Endothelial cell (in vitro differentiated cells): ENCODE measurements around the gene PTPRS. TPM values are rescaled to one million over a fixed set of nuclear protein-coding genes. Genes with fewer than 3 reads are reported as not detected.

Experiments
- DNase-seq: peaks from one replicate; pipeline ENCODE4 v3.0.0; 2021; ENCODE audit warnings: low spot score
- H3K27ac Mint-ChIP-seq: one replicate; pipeline ENCODE4 v1.8.0; 2021; ENCODE audit warnings: mixed read lengths, inconsistent platforms; ENCODE audit not compliant: unreplicated experiment
- H3K27me3 Mint-ChIP-seq: one replicate; pipeline ENCODE4 v1.8.0; 2021; ENCODE audit warnings: mild to moderate bottlenecking, moderate library complexity, mixed read lengths, inconsistent platforms; ENCODE audit not compliant: unreplicated experiment
- H3K36me3 Mint-ChIP-seq: one replicate; pipeline ENCODE4 v1.8.0; 2021; ENCODE audit warnings: mild to moderate bottlenecking, low read depth, mixed read lengths, inconsistent platforms; ENCODE audit not compliant: unreplicated experiment
- H3K4me1 Mint-ChIP-seq: one replicate; pipeline ENCODE4 v1.8.0; 2021; ENCODE audit warnings: mild to moderate bottlenecking, mixed read lengths, inconsistent platforms; ENCODE audit not compliant: unreplicated experiment
- H3K4me3 Mint-ChIP-seq: one replicate; pipeline ENCODE4 v1.8.0; 2021; ENCODE audit warnings: mild to moderate bottlenecking, mixed read lengths, inconsistent platforms; ENCODE audit not compliant: unreplicated experiment
- H3K9me3 Mint-ChIP-seq: one replicate; pipeline ENCODE4 v1.8.0; 2021; ENCODE audit warnings: mixed read lengths, inconsistent platforms; ENCODE audit not compliant: unreplicated experiment
- total RNA-seq: library from RNA; stranded (reverse); fragmentation: NEBNext Ultra II Directional; extraction: Animal tissue kit (Norgen Biotek cat#: 25700); gene quantifications from one replicate; pipeline ENCODE4 v1.2.1, GENCODE V29; 2021; ENCODE audit not compliant: unreplicated experiment
- TF ChIP-seq, protein P1 (sequence below): fragments of 200-600 bp; sonication (generic); IDR thresholded peaks from one replicate; pipeline ENCODE4 v1.5.0; 2021; ENCODE audit warnings: antibody characterized with exemption; ENCODE audit not compliant: unreplicated experiment

Gene PTPRS
- total RNA-seq, 1 donor from 2014 or later: 93.7 TPM

DNA sequence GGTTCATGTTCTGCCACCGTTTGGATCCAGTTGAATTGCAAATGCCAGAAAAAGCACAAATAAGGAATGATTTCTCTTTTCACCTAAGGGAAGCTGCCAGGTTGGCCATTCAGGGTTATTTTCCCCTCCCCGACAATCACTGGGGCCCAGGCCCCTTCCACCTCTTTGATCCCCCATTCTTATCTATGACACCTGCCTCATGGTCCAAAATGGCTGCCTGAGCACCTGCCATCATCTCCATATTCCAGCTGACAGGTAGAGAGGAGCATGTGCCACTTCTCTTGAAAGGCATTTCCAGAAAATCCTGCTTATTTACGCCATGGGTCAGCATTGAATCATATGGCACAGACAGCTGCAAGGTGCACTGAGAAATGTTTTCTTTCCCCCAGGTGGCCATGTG lies 15.7 kb downstream of the PTPRS start:
- peaks cover 8% of the 10 kb centered on the region for H3K36me3 Mint-ChIP-seq
- no peaks in the 10 kb centered on the region for H3K9me3 Mint-ChIP-seq
- TF ChIP-seq, protein P1, sequence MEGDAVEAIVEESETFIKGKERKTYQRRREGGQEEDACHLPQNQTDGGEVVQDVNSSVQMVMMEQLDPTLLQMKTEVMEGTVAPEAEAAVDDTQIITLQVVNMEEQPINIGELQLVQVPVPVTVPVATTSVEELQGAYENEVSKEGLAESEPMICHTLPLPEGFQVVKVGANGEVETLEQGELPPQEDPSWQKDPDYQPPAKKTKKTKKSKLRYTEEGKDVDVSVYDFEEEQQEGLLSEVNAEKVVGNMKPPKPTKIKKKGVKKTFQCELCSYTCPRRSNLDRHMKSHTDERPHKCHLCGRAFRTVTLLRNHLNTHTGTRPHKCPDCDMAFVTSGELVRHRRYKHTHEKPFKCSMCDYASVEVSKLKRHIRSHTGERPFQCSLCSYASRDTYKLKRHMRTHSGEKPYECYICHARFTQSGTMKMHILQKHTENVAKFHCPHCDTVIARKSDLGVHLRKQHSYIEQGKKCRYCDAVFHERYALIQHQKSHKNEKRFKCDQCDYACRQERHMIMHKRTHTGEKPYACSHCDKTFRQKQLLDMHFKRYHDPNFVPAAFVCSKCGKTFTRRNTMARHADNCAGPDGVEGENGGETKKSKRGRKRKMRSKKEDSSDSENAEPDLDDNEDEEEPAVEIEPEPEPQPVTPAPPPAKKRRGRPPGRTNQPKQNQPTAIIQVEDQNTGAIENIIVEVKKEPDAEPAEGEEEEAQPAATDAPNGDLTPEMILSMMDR: no peak
- peaks cover 3% of the 10 kb centered on the region for H3K27me3 Mint-ChIP-seq
- peaks cover 4% of the 10 kb centered on the region for H3K4me1 Mint-ChIP-seq
- H3K27ac Mint-ChIP-seq: no peak overlapping the region
- DNase-seq: no peak
- no peak overlapping the region for H3K4me3 Mint-ChIP-seq

DNA sequence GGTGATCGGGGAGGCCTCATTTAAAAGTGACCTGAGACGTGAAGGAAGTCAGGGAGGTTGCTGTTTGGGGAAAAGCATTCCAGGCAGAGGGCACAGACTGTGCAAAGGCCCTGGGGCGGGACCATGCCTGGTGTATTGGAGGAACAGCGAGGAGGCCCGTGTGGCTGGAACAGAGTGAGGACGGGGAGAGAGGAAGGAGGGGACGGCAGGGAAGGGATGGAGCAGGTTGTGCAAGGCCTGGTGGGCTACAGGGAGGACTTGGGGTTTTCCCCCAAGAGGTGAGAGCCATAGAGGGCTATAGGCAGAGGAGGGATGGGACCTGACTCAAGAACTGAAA lies 17.2 kb downstream of the PTPRS start:
- Mint-ChIP-seq H3K4me1 (peaks cover 4% of the 10 kb centered on the region), H3K36me3 (peaks cover 8% of the 10 kb centered on the region), H3K27ac (no peak overlapping the region), H3K27me3 (peaks cover 8% of the 10 kb centered on the region), H3K9me3 (no peaks in the 10 kb centered on the region), H3K4me3 (peak overlapping the region; percentile 62)
- no peak for DNase-seq
- TF ChIP-seq, protein P1: no peak

DNA sequence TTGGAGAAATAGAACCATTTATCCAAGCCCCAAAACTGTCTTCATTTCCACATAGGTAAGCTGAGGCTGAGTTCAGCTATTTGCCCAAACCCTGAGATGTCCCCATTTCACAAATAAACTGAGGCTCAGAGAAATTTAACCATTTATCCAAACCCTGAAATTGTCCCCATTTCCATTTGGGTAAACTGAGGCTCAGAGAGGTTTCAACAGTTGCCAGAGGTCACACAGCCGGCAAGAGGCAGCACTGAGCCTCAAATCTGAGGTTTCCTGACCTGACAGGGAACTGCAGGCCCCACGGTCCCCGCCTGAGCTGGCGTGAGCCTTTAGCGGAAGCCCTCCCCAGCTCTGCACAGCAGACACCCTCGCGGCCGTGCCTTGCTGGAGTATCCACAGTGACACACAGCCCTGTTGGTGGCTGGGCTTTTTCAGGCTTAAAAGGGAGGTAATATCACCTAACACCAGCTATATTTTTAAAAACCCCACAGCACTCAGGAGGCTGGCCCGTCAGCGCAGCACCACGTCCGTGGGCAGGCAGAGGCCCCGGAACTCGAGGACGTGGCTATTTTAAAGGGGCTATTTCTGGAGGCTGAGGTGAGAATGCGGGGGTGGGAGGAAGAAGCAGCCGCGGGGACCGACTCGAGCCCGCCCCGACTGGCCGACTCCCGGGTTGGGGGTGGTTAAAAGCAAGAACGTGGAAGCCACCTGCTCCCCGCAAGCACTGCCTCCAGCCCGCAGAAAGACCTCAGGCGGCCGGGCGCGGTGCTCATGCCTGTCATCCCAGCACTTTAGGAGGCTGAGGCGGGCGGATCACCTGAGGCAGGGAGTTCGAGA lies 18.5 kb downstream of the PTPRS start:
- Mint-ChIP-seq H3K27ac (no peak overlapping the region), H3K4me1 (peaks cover 4% of the 10 kb centered on the region)
- DNase-seq: no peak

DNA sequence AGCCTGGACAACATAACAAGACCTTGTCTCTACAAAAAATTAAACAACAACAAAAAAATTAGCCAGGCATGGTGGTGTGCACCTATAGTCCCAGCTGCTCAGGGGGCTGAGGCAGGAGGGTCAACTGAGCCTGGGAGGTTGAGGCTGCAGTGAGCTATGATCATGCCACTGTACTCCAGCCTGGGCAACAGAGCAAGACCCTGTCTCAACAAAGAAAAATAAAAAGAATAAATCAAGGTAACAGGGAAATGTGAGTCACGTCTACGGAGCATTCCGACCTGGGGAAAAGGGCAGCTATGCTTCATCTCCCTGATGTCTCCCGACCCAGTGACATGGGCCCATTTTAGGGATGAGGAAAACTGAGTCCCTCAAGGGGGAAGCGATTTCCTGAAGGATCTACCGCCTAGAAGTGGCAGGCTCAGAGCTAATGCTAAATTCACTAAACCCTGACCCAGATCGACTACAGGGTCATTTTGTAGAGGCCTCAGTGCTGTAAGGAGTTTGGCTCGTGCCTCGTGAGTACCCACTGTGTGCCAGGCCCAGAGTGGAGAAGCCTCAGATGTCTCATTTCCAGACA lies 19.5 kb downstream of the PTPRS start:
- H3K4me3 Mint-ChIP-seq: no peak overlapping the region
- H3K4me1 Mint-ChIP-seq: no peaks in the 10 kb centered on the region
- TF ChIP-seq, protein P1: no peak
- H3K27ac Mint-ChIP-seq: no peak overlapping the region
- H3K36me3 Mint-ChIP-seq: peaks cover 8% of the 10 kb centered on the region
- no peaks in the 10 kb centered on the region for H3K9me3 Mint-ChIP-seq
- DNase-seq: no peak
- peaks cover 8% of the 10 kb centered on the region for H3K27me3 Mint-ChIP-seq

More for the DNA sequence above, 18.5 kb downstream of the PTPRS start:
- no peak overlapping the region for H3K4me3 Mint-ChIP-seq
- H3K9me3 Mint-ChIP-seq: no peaks in the 10 kb centered on the region
- TF ChIP-seq, protein P1: no peak
- peaks cover 8% of the 10 kb centered on the region for H3K27me3 Mint-ChIP-seq
- H3K36me3 Mint-ChIP-seq: peaks cover 8% of the 10 kb centered on the region

DNA sequence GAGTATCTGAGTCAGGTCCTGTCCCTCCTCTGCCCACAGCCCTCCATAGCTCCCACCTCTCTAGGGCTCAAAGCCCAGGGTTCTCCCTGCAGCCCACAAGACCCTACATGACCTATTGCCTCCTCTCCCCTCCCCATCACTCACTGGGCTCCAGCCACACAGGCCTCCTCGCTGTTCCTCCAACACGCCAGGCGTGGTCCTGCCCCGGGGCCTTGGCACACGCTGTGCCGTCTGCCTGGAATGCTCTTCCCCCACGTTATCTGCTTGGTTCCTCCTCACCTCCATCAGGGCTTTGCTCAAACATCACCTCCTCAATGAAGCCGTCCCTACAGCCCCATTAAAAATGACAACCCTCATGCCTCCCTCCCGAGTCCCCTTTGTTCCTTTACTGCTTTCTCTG lies 21.1 kb downstream of the PTPRS start:
- Mint-ChIP-seq H3K9me3 (no peaks in the 10 kb centered on the region), H3K4me1 (no peaks in the 10 kb centered on the region), H3K36me3 (peaks cover 5% of the 10 kb centered on the region), H3K27ac (no peak overlapping the region), H3K27me3 (peaks cover 8% of the 10 kb centered on the region), H3K4me3 (peak overlapping the region; percentile 23)
- TF ChIP-seq, protein P1: no peak
- no peak for DNase-seq
